Ovary (tissue), 10 donors: ENCODE data around the gene COL4A3. TPM values are rescaled to one million over a fixed set of nuclear protein-coding genes. Genes with fewer than 3 reads are reported as not detected.

ENCODE experiments used
- DNase-seq, 5 donors: peaks; one replicate each; pipeline ENCODE4 v3.0.0-alpha.2; 2019 to 2020
- H3K27ac ChIP-seq, 2 donors: fragments of 200-600 bp; one replicate each; pipeline versions ENCODE4 v1.5.1 to v1.8.0; 2019 to 2022
- H3K27me3 ChIP-seq: fragments of 200-600 bp; one replicate; pipeline ENCODE4 v1.8.0; 2022
- H3K36me3 ChIP-seq: fragments of 200-600 bp; sonication (generic); one replicate; pipeline ENCODE4 v1.5.1; 2019
- H3K4me1 ChIP-seq: one replicate; pipeline ENCODE4 v1.8.1; 2013; ENCODE audit warnings: mild to moderate bottlenecking, moderate library complexity; ENCODE audit not compliant: insufficient read depth
- H3K4me3 ChIP-seq: fragments of 200-600 bp; sonication (generic); one replicate; pipeline ENCODE4 v1.5.1; 2017
- H3K9me3 ChIP-seq, 2 donors: fragments of 200-600 bp in 1 of 2; sonication (generic) in 1 of 2; one replicate each; pipeline versions ENCODE4 v1.5.1 to v1.8.1; 2013 to 2019; ENCODE audit warnings: mild to moderate bottlenecking in 1 of 2, moderate library complexity in 1 of 2
- EP300 ChIP-seq: sonication (generic); formaldehyde crosslinking; IDR thresholded peaks from one replicate; pipeline ENCODE4 v1.6.1; 2017; ENCODE audit warnings: antibody characterized with exemption
- POLR2A ChIP-seq: fragments of 450-650 bp; IDR thresholded peaks from one replicate; pipeline ENCODE4 v1.6.1; 2017; ENCODE audit warnings: antibody characterized with exemption, mild to moderate bottlenecking, moderate library complexity
- WGBS, 3 donors: extraction: QIAGEN DNeasy Blood & Tissue Kit in 1 of 3; methylation state at CpG; one replicate each; pipeline versions ENCODE4 v1.1.5 to v1.1.7; 2013 to 2017; 5-methylcytosine and 5-hydroxymethylcytosine counted together
- intact Hi-C, 4 donors: fragments of 100-400 bp; cut with DNase I; formaldehyde crosslinking; loops; one replicate each; pipeline versions ENCODE4 v1.11.0 to v1.15.1; 2022 to 2023
- long read RNA-seq, 3 donors: library from polyadenylated mRNA in 2 of 3; unstranded in 2 of 3; transcript quantifications; one replicate each; pipeline ENCODE4 v2.0.0 and lab custom pipeline, GENCODE V29; 2021 to 2026
- polyA plus RNA-seq, 2 donors: library from polyadenylated mRNA; stranded (reverse); fragments of 200-250 nt in 1 of 2; fragments of 350-450 nt in 1 of 2; fragmentation: Illumina TruSeq in 1 of 2; extraction: RNeasy Lipid Tissue Mini Kit (QIAGEN cat#74804) in 1 of 2; gene quantifications; one replicate each; pipeline ENCODE4 v1.2.3, GENCODE V29; 2013 to 2014
- total RNA-seq, 7 donors: library from RNA; depleted of rRNA in 2 of 7; stranded (reverse); fragments of >200 nt in 2 of 7; fragmentation: NEBNext Ultra II Directional in 3 of 7; extraction: Animal tissue kit (Norgen Biotek cat#: 25700) in 3 of 7; gene quantifications; one replicate each; pipeline versions ENCODE4 v1.1.0 to v1.2.4, GENCODE V29; 2016 to 2023
- TF ChIP-seq, protein P1 (sequence below), 3 donors: fragments of 450-650 bp in 2 of 3; fragments of 200-600 bp in 1 of 3; IDR thresholded peaks; one replicate each; pipeline versions ENCODE4 v1.5.1 to v1.8.0; 2016 to 2022; ENCODE audit warnings: antibody characterized with exemption in 3 of 3, mild to moderate bottlenecking in 1 of 3
- donor health status: DM: no; HTN: no; CAD: no; lungs with moderate emphysema.
- donor health status: DM: no; HTN: no; CAD: no.
- donor health status: Bipolar disorder and iron deficiency.
- donor health status: DM: yes; HTN: yes; CAD: no.
- donor health status: DM: no; HTN: no; CAD: no.
- donor health status: DM: yes; HTN: yes; CAD: no.

The COL4A3 gene
- 10 to 100 TPM in 1 of 7 donors, 1 to 10 TPM in 5, under 1 TPM in 1; 0.47 to 14.1 (median 4.8) TPM for total RNA-seq
- 1 to 10 TPM; 2.4 to 2.9 TPM for polyA plus RNA-seq
- long read RNA-seq, donor 1, partial matches to known transcripts: 11 of 31 reads
- long read RNA-seq, donor 1, other reads (novel, unspliced or antisense): 20 of 31 reads
- long read RNA-seq, donor 2: 0 reads
- long read RNA-seq, donor 3, partial matches to known transcripts: 2 of 8 reads
- long read RNA-seq, donor 3, other reads (novel, unspliced or antisense): 6 of 8 reads

GRCh38 chr2:227163998-227164762, at the start of gene COL4A3, which contains the start of gene COL4A4:
TSS of gene COL4A3 (plus strand) at chr2:227164624. CDS start at chr2:227164727, 103 bp downstream.
TSS of gene COL4A4 (minus strand) at chr2:227164205. CDS start at chr2:227147483, 16,722 bp downstream.
- peak within 1 kb of the TSS; percentile 3 to 11 for H3K27ac ChIP-seq
- DNase-seq: peak; percentile 47 to 71 (median 58)
- WGBS, 3 donors: 0 to 1% (median 1%) methylated on average over 68 to 77 of the region's 77 CpGs
- H3K4me3 ChIP-seq: peak within 1 kb of the TSS; percentile 47
- TF ChIP-seq EP300 (no peak), POLR2A (no peak)
- TF ChIP-seq, protein P1, sequence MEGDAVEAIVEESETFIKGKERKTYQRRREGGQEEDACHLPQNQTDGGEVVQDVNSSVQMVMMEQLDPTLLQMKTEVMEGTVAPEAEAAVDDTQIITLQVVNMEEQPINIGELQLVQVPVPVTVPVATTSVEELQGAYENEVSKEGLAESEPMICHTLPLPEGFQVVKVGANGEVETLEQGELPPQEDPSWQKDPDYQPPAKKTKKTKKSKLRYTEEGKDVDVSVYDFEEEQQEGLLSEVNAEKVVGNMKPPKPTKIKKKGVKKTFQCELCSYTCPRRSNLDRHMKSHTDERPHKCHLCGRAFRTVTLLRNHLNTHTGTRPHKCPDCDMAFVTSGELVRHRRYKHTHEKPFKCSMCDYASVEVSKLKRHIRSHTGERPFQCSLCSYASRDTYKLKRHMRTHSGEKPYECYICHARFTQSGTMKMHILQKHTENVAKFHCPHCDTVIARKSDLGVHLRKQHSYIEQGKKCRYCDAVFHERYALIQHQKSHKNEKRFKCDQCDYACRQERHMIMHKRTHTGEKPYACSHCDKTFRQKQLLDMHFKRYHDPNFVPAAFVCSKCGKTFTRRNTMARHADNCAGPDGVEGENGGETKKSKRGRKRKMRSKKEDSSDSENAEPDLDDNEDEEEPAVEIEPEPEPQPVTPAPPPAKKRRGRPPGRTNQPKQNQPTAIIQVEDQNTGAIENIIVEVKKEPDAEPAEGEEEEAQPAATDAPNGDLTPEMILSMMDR (IDR thresholded peaks at IDR 0.05): no peak
- H3K36me3 ChIP-seq: no peaks in the 10 kb centered on the region
- no peaks in the 10 kb centered on the region for H3K27me3 ChIP-seq
- H3K9me3 ChIP-seq: no peaks in the 10 kb centered on the region
- no peaks in the 10 kb centered on the region for H3K4me1 ChIP-seq
- intact Hi-C loops: no loop called here

- WGBS, 3 donors: 82% methylated on average over 5 of the region's 5 CpGs
- DNase-seq: no peak
- H3K4me3 ChIP-seq: no peak overlapping the region
These were observed 48.7 kb upstream of the COL4A3 start for GRCh38 chr2:227115761-227116160.

DNA sequence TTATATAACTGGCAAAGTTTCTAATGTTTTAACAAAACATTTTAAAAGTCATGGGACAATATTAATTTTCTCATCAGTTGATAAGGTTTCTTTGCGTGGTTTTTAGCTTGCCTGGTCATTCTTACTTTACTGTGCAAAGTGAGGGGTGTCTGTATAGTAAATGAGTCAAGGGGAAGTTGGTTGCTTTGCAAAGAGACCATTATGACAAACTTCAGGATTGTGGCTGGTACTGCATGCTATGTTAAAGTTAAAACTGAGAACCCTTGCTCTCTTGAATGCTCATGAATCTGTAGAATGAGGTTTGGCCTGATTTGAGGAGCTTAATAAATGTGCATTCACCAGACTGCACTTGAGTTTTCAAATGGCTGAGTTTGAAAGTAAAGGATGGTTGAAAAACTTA, 47.4 kb upstream of the COL4A3 start:
- no peak overlapping the region for H3K4me3 ChIP-seq
- H3K27ac ChIP-seq: no peak overlapping the region
- TF ChIP-seq POLR2A: no peak
- TF ChIP-seq EP300: no peak
- TF ChIP-seq, protein P1 (IDR thresholded peaks at IDR 0.05): no peak
- H3K9me3 ChIP-seq: no peaks in the 10 kb centered on the region
- DNase-seq: no peak
- H3K4me1 ChIP-seq: no peaks in the 10 kb centered on the region
- 67 to 80% (median 75%) methylated on average over 1 of the region's 1 CpG for WGBS, 3 donors
- H3K27me3 ChIP-seq: no peaks in the 10 kb centered on the region
- H3K36me3 ChIP-seq: no peaks in the 10 kb centered on the region
- intact Hi-C loops: no loop called here

More at GRCh38 chr2:227115761-227116160, 48.7 kb upstream of the COL4A3 start:
- Histone ChIP-seq H3K27me3 (no peaks in the 10 kb centered on the region), H3K27ac (no peak overlapping the region), H3K36me3 (no peaks in the 10 kb centered on the region), H3K4me1 (no peaks in the 10 kb centered on the region), H3K9me3 (no peaks in the 10 kb centered on the region)
- TF ChIP-seq, protein P1 (IDR thresholded peaks at IDR 0.05): no peak
- TF ChIP-seq POLR2A: no peak
- no peak for TF ChIP-seq EP300
- intact Hi-C loops: no loop called here

DNA sequence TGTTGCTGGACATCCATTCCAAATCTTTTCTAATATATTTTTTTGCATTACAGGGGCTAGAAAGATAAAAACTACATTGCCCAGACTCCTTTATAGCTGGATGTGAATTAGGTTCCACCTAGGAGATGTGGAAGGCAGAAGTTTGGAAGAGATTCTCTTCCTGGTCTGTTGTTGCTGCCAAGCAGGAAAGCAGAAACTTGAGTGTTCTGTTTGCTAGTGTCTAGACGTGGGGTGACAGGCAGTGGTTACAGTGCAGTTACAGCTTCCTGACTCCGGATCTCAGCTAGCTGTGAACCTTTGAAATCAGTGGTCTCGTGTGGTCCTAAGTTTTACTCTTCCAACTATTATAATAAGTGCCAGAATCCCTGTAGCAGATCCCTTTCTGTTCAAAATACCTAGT, 46.6 kb upstream of the COL4A3 start:
- intact Hi-C loops: no loop called here
- no peaks in the 10 kb centered on the region for H3K9me3 ChIP-seq
- no peaks in the 10 kb centered on the region for H3K4me1 ChIP-seq
- WGBS, 3 donors: 75 to 79% (median 77%) methylated on average over 3 of the region's 3 CpGs
- no peak for DNase-seq
- H3K4me3 ChIP-seq: no peak overlapping the region
- TF ChIP-seq POLR2A: no peak
- TF ChIP-seq EP300: no peak
- TF ChIP-seq, protein P1 (IDR thresholded peaks at IDR 0.05): no peak
- no peaks in the 10 kb centered on the region for H3K27me3 ChIP-seq
- H3K27ac ChIP-seq: no peak overlapping the region
- H3K36me3 ChIP-seq: no peaks in the 10 kb centered on the region
